ENCODE results near the gene NFIL3.

Gene NFIL3

DNA sequence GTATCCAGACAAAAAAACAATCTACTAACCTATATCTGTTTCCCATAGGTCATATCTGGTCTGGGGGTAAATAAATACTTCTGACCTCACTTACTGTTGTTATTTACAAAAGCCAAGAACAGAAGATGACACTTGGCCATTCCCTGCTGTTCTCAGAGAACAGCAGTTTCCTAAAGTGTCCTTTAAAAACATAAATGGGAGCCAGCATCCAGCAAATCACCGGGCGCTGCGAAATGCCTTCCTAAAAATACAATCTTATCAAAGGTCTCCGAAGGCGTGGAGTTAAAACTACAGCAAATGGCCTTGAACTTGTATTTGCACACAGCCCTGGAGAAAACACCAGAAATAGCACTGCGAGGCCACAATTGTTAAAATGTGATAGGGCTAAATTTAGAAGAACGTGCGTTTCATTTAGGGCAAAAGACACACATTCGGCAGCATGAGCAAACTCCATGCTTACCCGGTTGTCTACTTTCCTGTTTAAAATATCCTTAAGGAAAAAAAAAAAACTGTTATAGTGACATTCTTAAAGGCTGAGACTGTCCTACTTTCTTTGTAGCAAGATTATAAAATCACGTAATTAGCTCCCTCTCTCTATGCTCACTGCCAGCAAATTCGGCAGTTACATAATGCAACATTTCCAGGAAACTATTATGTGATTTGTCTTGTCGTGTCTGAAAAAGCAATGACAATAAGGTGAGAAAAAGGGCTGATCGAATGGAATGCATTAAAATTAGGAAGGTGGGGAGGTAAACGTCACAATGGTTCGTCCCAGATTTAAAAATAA, 1.5 kb downstream of the NFIL3 start:
- no peak for DNase-seq

DNA sequence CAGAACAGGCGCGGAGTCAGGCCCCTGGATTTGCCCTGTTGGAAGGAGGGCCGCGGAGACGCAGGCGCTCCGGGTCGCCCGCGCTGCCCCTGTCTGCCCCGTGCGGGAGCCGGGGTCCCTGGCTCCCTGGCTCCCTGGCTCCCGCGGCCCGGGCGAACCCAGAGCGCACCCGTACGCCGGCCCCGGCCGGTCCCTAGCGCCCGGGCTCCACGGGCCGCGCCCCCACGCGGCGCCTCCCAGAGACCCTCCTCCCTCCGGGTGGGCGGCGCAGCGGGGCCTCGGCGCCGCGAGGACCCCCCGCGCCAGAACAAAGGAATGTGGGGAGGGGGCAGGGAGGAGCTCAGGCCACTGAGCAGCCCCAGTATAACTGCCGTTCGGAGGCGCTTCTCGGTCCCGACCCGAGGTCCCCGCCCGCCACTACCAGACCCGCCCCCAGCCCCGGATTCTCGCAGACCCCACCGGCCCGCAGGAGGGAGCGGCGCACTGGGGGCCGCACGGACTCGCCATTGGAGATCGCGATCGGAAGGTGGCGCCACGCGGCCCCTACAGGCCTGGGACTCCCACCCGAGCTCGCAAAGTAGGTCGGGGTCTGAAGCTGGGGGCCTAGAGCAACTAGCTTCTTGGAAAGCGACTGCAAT, 2.4 kb downstream of the NFIL3 start:
- DNase-seq = no peak

- no peak for DNase-seq
Measured at GRCh38 chr9:91420501-91421127, 3.0 kb downstream of the NFIL3 start.

GRCh38 chr9:91419222-91420191, 4.1 kb downstream of the NFIL3 start:
- no peak for DNase-seq

- DNase-seq = no peak
Measured at GRCh38 chr9:91418215-91418610, 5.4 kb downstream of the NFIL3 start.

GRCh38 chr9:91417602-91418214, 5.9 kb downstream of the NFIL3 start:
- no peak for DNase-seq

DNA sequence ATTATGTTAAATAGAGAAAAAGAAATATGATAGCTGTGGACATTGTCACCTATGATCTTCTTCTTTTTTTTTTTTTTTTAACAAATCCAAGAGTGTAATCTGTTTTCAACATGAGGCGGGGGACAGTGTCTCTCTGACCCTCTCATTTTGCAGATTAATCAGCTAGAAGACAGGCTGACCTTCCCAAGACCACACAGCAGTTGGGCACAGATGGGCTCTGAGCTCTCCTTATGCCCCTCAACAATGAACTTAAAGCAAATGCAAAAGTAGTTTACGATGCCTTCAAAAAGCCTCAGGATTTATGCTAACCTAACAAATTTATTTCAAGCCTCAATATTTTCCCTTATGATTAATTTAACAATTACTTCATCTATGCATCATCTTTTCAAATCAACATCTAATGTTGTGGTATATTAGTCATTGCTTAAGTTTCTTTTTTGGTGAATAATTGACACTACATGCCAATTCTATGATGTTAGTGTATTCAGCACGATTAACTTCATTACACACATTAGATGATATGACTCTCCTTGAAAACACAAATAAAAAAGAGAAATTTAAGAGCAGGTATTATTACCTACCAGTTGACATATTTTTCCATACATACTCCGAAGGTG, 7.4 kb downstream of the NFIL3 start:
- no peak for DNase-seq

- DNase-seq = no peak
Measured at GRCh38 chr9:91415290-91415689, 8.3 kb downstream of the NFIL3 start.

DNA sequence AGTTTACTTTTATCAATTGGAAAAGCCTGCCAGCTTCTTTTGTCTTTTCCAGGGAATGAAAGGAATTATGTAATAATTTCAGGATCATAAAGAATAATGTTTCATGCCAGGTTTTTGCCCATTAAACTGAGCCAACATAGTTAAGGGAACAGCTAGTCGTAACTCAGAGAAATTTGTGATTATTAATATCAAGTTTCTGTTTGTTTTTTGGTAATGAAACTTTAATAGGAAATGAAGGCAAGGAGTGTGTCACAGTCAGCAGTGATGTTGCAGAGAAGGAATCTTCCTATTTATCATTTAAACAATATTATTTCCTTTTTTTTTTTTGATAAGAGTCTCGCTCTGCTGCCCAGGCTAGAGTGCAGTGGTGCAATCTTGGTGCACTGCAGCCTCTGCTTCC, 10.7 kb downstream of the NFIL3 start:
- no peak for DNase-seq

DNA sequence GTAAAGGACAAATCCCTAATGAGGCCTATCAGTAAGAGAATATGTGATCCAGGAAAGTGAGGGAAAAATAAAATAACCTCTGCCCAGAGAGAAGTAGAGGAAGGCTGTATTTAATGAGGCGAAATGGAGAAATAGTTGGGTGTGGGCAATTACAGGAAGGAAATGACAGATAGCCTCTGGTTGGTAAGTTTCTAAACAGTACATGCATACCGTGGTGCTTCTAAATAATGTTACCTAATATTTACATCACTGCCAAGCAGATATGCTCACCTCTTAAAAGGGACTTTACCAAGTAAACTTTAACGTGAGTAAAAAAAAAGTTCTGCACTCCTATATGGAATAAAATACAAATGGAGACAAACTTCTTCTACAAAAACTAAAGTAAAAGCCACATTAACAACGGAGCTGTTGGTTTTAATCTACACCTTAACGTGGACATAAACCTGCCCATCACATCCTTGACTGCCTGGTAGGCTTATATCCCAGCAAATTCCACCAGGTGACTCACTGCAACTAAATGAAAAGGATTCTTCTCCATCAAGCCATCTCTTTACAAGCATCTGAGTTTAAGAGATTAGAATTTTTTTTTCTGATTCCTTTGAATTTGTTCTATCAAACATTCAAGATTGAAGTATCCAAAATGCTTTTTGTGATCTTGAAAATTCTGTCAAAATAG, 12.4 kb downstream of the NFIL3 start:
- DNase-seq = no peak

DNA sequence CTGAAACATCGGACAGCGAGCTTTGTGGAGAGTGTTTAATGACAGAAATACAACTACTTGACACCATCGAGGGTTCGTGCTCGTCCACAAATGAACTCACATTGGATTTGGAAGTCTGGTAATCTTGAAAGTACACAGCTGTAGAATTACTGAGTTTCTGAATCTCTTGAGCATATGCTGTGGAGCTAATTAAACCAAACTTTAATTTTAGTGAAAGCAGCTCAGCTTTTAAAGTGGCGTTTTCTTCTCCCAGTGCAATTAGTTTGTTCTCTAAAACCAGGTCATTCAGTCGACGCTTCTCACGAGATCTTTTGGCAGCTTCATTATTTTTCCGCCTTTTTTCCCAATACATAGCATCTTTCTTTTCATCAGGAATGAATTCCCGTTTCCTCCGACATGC, 13.5 kb downstream of the NFIL3 start:
- DNase-seq = no peak

- no peak for DNase-seq
Measured at GRCh38 chr9:91408475-91408874, 15.2 kb downstream of the NFIL3 start.

DNA sequence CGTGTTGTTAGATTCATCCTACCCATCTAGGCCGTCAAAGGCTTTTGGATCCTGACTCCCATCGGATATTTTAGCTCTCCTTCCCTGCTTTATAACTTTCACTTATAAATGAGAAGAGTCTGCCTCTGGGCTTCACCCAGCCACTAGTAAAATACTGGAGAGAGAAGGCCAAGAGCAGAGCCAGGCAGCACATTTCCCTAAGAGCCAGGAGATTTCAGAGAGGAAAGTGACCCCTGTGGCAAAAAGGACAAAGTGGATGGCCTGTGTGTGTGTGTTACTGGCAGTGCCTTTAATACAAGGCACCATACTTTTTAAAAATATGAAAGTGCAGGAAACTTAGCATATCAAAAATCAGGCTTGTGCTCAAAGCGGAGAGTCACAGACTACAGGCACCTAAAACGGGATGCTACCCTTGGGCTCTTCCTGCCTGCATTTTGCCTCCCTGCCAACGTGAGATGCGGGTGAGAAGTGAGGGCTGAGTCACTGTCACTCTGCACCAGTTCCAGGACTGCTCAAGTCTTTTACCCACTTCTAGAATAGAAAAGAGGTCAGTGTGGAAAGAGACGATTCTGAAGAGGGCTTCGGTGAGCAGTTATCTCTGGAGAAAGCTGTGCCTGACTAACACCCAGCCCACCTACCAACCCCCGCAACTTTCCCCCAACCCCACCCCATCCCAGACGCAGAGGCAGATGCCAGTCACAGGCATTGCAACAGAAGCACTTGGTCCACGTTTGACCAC, 15.9 kb downstream of the NFIL3 start:
- DNase-seq = no peak

GRCh38 chr9:91405343-91406077, 18.1 kb downstream of the NFIL3 start:
- no peak for DNase-seq

DNA sequence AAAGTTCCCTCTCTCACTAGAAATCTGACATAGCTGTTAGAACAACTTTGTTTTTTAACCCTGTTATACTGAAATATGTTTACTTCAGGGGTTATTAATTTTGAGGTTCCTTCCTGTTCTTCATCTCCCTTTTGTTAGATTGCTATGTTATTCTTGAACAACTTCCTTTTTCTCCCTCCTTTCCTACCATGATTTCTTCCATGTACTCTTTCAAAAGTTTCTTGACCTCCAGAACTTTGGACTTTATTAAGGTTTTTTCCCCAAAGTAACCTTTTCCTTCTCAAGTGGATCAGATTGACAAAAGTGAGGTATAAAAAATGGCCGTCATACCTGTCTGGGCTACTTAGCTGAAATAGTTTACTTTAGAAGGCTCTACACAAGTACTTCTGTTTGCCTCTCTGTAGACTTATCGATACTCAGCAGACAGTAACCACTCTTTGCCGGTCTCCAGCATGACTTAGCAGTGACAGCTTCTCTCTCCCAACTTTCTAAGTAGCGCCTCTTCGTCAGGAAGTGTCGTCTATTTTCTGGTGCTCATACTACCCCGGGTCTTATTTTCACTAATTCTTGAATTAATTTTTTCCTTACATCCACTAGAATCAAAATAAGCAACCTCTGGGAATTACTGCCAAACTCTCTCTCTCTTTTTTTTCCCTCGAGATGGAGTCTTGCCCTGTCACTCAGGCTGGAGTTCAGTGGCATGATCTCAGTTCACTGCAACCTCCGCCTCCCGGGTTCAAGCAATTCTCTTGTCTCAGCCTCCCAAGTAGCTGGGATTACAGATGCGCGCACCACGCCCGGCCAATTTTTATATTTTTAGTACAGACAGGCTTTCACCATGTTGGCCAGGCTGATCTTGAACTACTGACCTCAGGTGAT, 19.7 kb downstream of the NFIL3 start:
- no peak for DNase-seq

DNA sequence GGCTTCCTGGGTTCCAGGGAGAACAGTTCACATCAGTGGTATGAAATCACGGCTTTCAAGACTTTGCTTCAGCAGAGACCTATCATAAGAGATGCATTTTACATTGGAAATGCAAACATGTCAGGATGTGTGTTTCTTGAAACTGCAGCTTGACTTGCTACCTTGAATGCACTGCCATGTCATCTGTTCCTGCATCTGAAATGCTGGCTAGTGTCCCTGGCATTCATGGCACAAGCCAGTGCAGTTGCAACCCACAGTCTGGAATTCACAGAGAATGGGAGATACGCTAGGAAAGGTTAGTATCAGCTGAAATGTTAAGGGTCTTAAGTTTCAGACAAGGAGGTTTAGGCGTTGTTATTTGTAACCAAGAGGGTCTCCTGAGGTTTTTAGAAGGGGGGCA, 24.7 kb downstream of the NFIL3 start:
- DNase-seq = no peak

GRCh38 chr9:91395553-91396471, 27.8 kb downstream of the NFIL3 start:
- no peak for DNase-seq

DNA sequence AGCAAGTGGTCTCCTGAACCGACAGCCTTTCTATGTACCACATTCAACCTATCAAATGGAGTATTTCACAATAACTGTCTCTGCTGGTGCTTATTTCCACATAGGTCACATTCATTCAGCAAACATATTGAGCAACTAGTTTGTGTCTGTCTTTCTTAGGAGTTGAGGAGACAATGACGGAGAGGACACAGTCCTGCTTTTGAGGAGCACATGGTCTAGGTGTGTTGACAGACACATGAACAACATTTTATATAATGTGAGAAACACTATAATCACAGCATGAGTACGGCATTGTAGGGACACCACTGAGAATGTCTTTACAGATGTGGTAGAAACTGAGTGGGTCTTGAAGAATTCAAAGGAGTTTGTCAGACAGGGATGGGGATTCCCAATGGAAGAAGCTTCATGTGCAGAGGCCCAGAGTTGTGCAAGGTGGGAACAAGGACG, 28.5 kb downstream of the NFIL3 start:
- DNase-seq = no peak
